Ishikawa (cell line): ENCODE results near the gene FLII.

ENCODE experiments used
- EGR1 ChIP-seq: IDR thresholded peaks from 2 replicates; pipeline ENCODE4 v1.6.1; 2012
- MAX ChIP-seq: IDR thresholded peaks from 2 replicates; pipeline ENCODE4 v1.6.1; 2012

- no peak for TF ChIP-seq EGR1
- TF ChIP-seq MAX, result no peak
These were observed 18.5 kb upstream of the FLII start for GRCh38 chr17:18277076-18277475.
